GM12801 (cell line): Measurements from ENCODE around the gene ENG.

Experiments
- CTCF ChIP-seq: IDR thresholded peaks from one replicate; pipeline ENCODE4 v1.5.1; 2011; ENCODE audit warnings: control low read depth; ENCODE audit not compliant: insufficient read length; ENCODE audit errors: extremely low read depth

The ENG gene

GRCh38 chr9:127793093-127793708 lies 61.3 kb downstream of the ENG start:
- no peak for TF ChIP-seq CTCF

- TF ChIP-seq CTCF = no peak
Observed at GRCh38 chr9:127792417-127793031, 61.9 kb downstream of the ENG start.

GRCh38 chr9:127791085-127791484 lies 63.4 kb downstream of the ENG start:
- no peak for TF ChIP-seq CTCF

- TF ChIP-seq CTCF = no peak
Observed at GRCh38 chr9:127790094-127790855, 64.2 kb downstream of the ENG start.

GRCh38 chr9:127789179-127789578 lies 65.3 kb downstream of the ENG start:
- no peak for TF ChIP-seq CTCF

- TF ChIP-seq CTCF = no peak
Observed at GRCh38 chr9:127788337-127789011, 66.0 kb downstream of the ENG start.

- TF ChIP-seq CTCF = no peak
Observed at GRCh38 chr9:127786773-127787104, 67.7 kb downstream of the ENG start.
